ENCODE results near the gene GNL2. TPM values are rescaled to one million over a fixed set of nuclear protein-coding genes. Genes with fewer than 3 reads are reported as not detected.
"Not testable (repeated sequence)": the region's sequence is repeated elsewhere in the genome, so short reads cannot be mapped to it uniquely, and the experiment has no call there.

Gene GNL2
- total RNA-seq, 3 donors from 2014 or later, result 131 to 144 (median 137) TPM

DNA sequence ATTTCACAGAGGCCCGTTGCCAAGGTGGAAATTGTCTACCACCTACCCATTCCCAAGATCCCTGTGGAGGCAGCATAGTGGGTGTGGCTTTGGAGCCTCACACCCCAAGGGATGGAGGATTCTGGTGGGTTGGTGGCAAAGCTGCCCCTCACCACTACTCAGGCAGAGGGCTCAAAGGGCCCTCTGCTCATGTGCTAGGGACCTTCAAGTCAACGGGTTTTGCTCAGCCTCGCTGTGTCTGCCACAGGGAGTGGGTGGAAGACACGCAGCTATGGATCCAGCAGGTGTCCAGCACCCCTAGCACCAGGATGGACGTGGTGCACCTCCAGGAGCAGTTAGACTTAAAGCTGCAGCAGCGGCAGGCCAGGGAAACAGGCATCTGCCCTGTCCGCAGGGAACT is 36.7 kb downstream of the GNL2 start:
- ATAC-seq (no peak), DNase-seq (no peak)
- no peak overlapping the region for H3K4me3 Mint-ChIP-seq
- peaks cover under 1% of the 10 kb centered on the region for H3K4me1 Mint-ChIP-seq (ENCODE audit: low read depth)
- peaks cover 3% of the 10 kb centered on the region for H3K27me3 Mint-ChIP-seq (ENCODE audit: low read depth)
- H3K36me3 Mint-ChIP-seq (ENCODE audit: insufficient read depth), result peaks cover 3% of the 10 kb centered on the region
- no peaks in the 10 kb centered on the region for H3K9me3 Mint-ChIP-seq

DNA sequence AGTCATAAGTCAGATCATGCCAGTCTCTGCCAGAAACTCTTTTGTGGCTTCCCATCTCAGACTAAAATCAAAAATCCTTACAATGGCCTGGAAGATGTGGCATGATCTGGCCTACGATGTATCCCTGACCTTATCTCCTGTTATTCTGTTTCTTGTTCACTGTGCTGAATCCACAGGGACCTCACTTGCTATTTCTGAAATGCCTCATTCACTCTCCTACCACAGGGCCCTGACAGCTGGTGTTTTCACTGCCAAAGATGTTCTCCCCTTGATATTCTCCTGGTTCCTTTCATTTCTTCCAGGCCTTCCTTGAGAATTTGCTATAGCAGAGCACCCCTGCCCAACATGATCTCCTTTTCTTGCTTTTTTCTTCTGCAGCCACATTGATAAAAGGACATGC is 37.3 kb downstream of the GNL2 start:
- DNase-seq (no peak), ATAC-seq (no peak)
- peaks cover 3% of the 10 kb centered on the region for H3K36me3 Mint-ChIP-seq (ENCODE audit: insufficient read depth)
- peaks cover 3% of the 10 kb centered on the region for H3K27me3 Mint-ChIP-seq (ENCODE audit: low read depth)
- peaks cover 4% of the 10 kb centered on the region for H3K4me1 Mint-ChIP-seq (ENCODE audit: low read depth)
- H3K9me3 Mint-ChIP-seq, result no peaks in the 10 kb centered on the region
- H3K4me3 Mint-ChIP-seq, result no peak overlapping the region

DNA sequence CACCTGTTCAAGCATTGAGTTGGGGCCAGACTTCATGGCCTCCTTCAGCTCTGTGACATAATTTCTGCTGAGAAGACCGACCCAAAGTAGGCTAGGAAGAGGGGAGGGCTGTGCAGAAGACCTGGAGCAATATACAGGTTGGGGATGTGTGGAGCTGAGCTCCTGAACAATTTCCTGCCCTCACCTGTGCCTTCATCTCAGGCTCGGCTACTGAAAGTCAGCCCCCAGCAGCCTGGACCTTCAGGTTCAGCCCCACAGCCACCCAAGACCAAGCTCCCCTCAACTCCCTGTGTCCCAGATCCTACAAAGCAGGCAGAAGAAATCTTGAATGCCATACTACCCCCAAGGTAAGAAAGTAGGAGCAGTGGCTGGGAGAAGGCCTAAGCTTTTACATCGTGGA is 38.3 kb downstream of the GNL2 start:
- Mint-ChIP-seq H3K27me3 (ENCODE audit: low read depth) (peaks cover 3% of the 10 kb centered on the region), H3K4me1 (ENCODE audit: low read depth) (peaks cover 14% of the 10 kb centered on the region), H3K36me3 (ENCODE audit: insufficient read depth) (peaks cover 8% of the 10 kb centered on the region), H3K4me3 (no peak overlapping the region), H3K9me3 (no peaks in the 10 kb centered on the region)
- DNase-seq, result no peak
- ATAC-seq, result no peak

DNA sequence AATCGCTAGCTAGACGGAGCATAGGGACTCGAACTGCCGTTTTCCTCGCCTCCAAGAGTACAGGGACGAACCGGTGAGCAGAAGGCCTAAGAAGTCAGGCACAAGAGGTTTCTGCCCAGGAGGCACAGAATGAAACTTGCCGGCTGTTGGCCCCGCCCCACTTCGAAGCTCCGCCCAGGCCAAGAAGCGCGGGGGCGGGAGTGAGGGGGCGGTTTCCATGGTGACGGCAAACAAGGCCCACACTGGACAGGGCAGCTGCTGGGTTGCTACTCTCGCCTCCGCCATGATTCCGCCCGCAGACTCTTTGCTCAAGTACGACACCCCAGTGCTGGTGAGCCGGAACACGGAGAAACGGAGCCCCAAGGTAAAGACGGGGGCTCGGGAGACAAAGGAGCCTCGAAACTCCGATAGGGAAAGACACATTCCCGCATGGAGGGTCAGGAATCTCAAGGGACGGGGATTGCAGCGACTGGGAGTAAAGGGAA is 39.0 kb downstream of the GNL2 start, which contains the start of gene DNALI1:
Gene DNALI1, plus strand, starts transcription at position 229 of the 485 bp plus-strand sequence. Its CDS starts 55 bp downstream, at position 284.
- no peak within 1 kb of the TSS for H3K4me3 Mint-ChIP-seq

DNA sequence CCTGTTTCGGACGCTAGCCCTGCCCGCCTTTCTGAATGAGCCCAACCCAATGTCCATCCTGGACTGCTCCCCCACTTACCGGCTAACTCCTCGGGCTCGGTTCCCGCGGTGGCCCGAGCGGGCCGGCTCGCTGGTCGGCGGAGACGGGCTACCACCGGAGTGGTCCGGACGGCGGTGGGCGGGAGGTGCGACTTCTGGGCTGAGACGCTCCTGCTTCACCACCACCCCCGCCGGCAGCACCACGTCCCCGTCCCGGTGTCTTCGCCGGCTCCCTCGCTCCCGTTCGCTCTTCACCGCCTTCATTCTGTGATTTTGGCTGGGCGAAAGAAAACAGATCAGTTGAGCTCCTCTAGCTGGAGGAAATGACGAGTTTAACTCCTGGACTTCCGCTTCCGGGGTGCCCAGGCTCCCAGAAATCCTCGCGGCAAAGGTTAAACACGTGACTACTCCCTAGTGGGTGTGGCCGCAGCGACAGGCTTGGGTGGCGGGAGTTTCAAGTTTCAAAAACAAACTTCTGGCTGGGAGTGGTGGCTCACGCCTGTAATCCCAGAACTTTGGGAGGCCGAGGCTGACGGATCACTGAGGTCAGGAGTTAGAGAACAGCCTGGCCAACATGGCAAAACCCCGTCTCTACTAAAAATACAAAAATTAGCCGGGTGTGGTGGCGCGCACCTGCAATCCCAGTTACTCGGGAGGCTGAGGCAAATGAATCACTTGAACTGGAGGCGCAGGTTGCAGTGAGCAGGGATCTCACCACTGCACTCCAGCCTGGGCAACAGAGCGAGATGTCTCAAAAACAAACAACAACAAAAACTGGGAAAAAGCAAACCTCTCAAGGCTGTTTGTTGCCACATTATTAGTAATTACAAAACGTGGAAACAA is 41.6 kb downstream of the GNL2 start, which contains the start of gene SNIP1:
Gene SNIP1, minus strand, starts transcription at position 367 of the 882 bp plus-strand sequence. Its CDS starts 64 bp downstream, at position 303.
- peak within 1 kb of the TSS; percentile 96 for H3K4me3 Mint-ChIP-seq
- H3K27me3 Mint-ChIP-seq (ENCODE audit: low read depth), result peaks cover 3% of the 10 kb centered on the region
- peaks cover 22% of the 10 kb centered on the region for H3K36me3 Mint-ChIP-seq (ENCODE audit: insufficient read depth)
- ATAC-seq (peak; percentile 96), DNase-seq (peak; percentile 85)
- H3K4me1 Mint-ChIP-seq (ENCODE audit: low read depth), result peaks cover 38% of the 10 kb centered on the region
- no peaks in the 10 kb centered on the region for H3K9me3 Mint-ChIP-seq

More for the DNA sequence above, 39.0 kb downstream of the GNL2 start, which contains the start of gene DNALI1:
- peaks cover 20% of the 10 kb centered on the region for H3K4me1 Mint-ChIP-seq (ENCODE audit: low read depth)
- H3K9me3 Mint-ChIP-seq, result no peaks in the 10 kb centered on the region
- ATAC-seq (no peak), DNase-seq (no peak)
- peaks cover 3% of the 10 kb centered on the region for H3K27me3 Mint-ChIP-seq (ENCODE audit: low read depth)
- peaks cover 11% of the 10 kb centered on the region for H3K36me3 Mint-ChIP-seq (ENCODE audit: insufficient read depth)

DNA sequence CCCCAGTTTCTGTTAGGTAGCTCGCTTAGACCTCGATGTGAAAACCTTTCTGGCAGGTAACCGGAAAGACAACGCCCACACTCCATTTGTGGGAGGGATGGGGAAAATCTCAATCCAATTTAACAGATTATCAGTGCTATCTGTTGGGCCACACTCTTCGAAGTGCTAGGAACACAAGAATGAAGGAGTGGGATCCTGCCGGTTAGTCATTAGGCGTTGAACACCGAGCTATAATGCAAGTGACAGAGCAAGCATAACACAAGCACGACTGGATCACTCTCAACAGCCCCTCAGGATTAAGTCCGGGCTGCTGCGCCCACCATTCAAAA is 42.2 kb downstream of the GNL2 start:
- peaks cover 42% of the 10 kb centered on the region for H3K4me1 Mint-ChIP-seq (ENCODE audit: low read depth)
- no peaks in the 10 kb centered on the region for H3K9me3 Mint-ChIP-seq
- H3K4me3 Mint-ChIP-seq, result peak overlapping the region; percentile 96
- H3K27me3 Mint-ChIP-seq (ENCODE audit: low read depth), result peaks cover 3% of the 10 kb centered on the region
- ATAC-seq (peak; percentile 45 to 52), DNase-seq (no peak)
- peaks cover 27% of the 10 kb centered on the region for H3K36me3 Mint-ChIP-seq (ENCODE audit: insufficient read depth)

DNA sequence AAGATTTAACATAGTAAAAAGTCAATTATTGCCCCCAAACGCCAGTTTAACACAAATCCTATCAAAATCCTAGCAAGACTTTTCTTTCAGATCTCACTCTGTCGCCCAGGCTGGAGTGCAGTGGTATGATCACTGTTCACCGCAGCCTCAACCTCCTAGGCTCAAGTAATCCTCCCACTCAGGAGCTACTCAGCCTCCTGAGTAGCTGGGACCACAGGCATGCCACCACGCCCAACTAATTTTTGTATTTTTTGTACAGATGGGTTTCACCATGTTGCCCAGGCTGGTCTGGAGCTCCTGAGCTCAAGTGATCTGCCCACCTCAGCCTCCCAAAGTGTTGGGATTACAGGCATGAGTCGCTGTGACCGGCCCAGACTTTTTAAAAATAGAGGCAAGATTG is 46.4 kb downstream of the GNL2 start:
- ATAC-seq (no peak), DNase-seq (no peak)
- H3K4me1 Mint-ChIP-seq (ENCODE audit: low read depth), result peaks cover 45% of the 10 kb centered on the region
- no peaks in the 10 kb centered on the region for H3K9me3 Mint-ChIP-seq
- no peak overlapping the region for H3K4me3 Mint-ChIP-seq
- H3K27me3 Mint-ChIP-seq (ENCODE audit: low read depth), result no peaks in the 10 kb centered on the region
- peaks cover 44% of the 10 kb centered on the region for H3K36me3 Mint-ChIP-seq (ENCODE audit: insufficient read depth)

DNA sequence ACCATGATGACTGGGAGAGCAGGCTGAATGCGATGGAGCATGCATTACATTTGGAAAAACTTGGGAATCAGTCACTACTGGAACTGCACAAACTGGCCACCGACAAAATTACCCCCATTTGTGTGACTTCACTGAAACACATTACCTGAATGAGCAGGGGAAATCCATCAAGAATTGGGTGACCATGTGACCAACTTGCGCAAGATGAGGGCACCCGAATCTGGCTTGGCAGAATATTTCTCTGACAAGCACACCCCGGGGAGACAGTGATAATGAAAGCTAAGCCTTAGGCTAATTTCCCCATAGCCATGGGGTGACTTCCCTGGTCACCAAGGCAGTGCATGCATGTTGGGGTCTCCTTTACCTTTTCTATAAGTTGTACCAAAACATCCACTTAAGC is 50.7 kb downstream of the GNL2 start:
- Mint-ChIP-seq H3K36me3 (ENCODE audit: insufficient read depth) (peaks cover 35% of the 10 kb centered on the region), H3K4me3 (no peak overlapping the region), H3K9me3 (no peaks in the 10 kb centered on the region), H3K4me1 (ENCODE audit: low read depth) (peaks cover 13% of the 10 kb centered on the region), H3K27me3 (ENCODE audit: low read depth) (no peaks in the 10 kb centered on the region)
- no peak for DNase-seq
- ATAC-seq, result no peak

DNA sequence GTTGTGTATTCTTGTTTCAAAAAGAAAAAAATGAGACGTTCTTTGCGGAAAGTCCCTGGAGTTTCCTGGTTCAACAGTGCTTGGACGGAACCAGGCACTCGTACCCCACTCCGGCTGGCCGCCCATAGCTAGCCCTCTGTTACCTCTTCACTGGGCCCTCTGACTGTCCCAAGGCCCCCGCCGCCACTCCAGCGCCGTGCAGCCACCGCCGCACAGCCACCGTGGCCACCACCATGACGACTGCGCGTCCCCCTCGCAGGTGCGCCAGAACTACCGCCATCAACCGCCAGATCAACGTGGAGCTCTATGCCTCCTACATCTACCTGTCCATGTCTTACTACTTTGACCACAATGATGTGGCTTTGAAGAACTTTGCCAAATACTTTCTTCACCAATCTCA is 51.2 kb downstream of the GNL2 start:
- peaks cover 8% of the 10 kb centered on the region for H3K4me1 Mint-ChIP-seq (ENCODE audit: low read depth)
- ATAC-seq (no peak), DNase-seq (no peak)
- H3K27me3 Mint-ChIP-seq (ENCODE audit: low read depth), result no peaks in the 10 kb centered on the region
- no peaks in the 10 kb centered on the region for H3K9me3 Mint-ChIP-seq
- no peak overlapping the region for H3K4me3 Mint-ChIP-seq
- peaks cover 31% of the 10 kb centered on the region for H3K36me3 Mint-ChIP-seq (ENCODE audit: insufficient read depth)

DNA sequence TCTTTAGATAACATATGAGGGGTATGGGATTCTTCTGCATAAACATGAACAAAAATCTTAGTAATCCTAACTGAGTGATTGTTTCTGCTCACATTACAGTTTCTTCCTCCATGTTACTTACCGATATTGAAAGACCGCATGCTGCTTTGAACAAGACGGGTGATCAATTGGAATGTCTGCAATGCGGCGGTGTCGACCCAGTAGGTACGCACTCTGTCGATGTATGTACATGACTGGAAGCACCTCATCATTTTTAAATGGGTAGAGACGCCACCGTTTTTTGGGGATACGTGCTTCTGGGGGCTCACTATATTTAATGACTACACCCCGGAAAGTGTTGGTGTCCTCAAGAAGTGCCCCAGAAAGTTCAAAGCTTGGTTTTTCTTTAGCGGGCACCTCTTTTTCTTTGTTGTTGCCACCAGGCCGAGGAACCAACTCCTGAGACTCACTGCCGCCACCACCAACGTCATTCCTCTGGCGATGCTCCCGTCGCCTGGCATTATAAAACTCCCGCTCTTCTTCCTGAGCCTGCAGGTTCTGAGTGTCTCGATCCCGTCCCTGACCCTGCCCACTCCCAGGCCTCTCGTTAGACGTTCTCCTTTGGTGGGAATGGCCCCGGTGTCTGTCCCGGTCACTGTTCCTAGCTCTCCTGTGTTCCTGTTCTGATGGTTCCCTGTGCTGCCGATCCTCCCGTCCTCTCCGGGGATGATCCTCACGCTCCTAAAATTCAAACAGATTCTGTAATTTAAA is 55.5 kb downstream of the GNL2 start:
- Mint-ChIP-seq H3K4me1 (ENCODE audit: low read depth) (peaks cover 6% of the 10 kb centered on the region), H3K27me3 (ENCODE audit: low read depth) (no peaks in the 10 kb centered on the region), H3K36me3 (ENCODE audit: insufficient read depth) (peaks cover 41% of the 10 kb centered on the region), H3K9me3 (no peaks in the 10 kb centered on the region), H3K4me3 (no peak overlapping the region)
- no peak for ATAC-seq
- DNase-seq, result no peak

DNA sequence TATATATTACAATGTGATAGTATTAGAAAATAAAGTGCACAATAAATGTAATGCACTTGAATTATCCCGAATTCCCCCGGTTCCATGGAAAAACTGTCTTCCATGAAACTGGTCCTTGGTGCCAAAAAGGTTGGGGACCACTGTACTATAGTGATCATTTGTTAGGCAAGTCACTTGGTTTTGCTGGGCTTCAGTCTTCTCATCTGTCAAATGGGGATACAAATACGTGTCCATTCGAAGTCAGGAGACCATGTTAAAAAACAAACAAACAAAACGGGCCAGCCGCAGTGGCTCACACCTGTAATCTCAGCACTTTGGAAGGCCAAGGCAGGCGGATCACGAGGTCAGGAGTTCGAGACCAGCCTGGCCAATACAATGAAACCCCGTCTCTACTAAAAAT is 56.6 kb downstream of the GNL2 start:
- not testable (repeated sequence) for ATAC-seq; H3K9me3 Mint-ChIP-seq; H3K4me1 Mint-ChIP-seq (ENCODE audit: low read depth); DNase-seq; H3K4me3 Mint-ChIP-seq; H3K27me3 Mint-ChIP-seq (ENCODE audit: low read depth)
- peaks cover 35% of the 10 kb centered on the region for H3K36me3 Mint-ChIP-seq (ENCODE audit: insufficient read depth)

DNA sequence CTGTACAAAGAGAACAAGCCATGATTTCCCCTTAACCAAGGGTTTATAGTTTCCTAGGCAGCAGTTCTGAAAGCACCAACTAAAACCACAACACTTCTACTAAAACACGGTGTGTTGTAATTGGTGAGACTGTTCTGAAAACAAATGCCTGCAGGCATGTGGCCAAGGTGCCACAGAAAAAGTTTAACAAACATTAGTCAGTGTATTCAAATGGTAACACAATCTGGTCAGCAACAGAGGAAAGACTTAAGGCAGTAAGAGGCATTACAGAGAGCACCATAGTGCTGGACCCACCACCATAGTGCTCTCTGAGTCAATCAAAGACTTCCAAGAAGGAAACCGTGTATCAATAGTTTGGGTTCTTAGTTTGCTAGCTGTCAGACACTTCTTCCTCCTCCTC is 58.4 kb downstream of the GNL2 start:
- peaks cover 35% of the 10 kb centered on the region for H3K36me3 Mint-ChIP-seq (ENCODE audit: insufficient read depth)
- no peak for ATAC-seq
- no peak for DNase-seq
- no peak overlapping the region for H3K4me3 Mint-ChIP-seq
- H3K27me3 Mint-ChIP-seq (ENCODE audit: low read depth), result no peaks in the 10 kb centered on the region
- H3K9me3 Mint-ChIP-seq, result no peaks in the 10 kb centered on the region
- peaks cover 10% of the 10 kb centered on the region for H3K4me1 Mint-ChIP-seq (ENCODE audit: low read depth)

DNA sequence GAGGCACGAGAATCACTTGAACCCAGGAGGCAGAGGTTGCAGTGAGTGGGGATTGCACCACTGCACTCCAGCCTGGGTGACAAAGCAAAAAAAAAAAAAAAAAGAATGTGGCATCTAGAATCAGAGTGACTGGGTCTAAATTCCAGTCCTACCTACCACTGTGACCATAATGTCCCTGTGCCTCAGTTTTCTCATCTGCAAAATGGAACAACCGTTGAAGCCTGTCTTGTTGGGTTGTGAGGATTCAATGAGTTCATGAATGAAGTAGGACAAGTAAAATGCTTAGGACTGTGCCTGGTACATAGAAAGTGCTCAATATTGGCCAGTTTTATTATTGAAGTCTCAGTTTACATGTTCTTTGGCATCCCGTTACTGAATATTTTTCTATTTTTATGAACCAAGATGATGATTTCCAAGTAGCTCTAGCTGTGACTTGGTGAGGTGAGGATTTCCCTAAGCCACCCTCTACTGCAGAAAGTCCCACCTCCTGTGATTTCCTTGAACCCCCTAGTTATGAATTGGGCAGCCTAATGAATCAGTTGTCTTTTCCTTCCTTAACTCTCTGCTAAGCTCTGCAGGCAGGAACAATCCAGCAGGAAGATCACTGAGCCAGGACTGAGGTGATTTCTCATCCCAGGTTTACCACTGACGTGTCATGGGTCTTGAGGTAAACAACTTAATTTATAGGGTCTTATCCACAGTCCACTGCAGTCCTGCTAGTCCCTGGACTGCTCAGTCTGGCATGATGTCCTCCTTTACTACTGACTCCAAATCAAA is 62.2 kb downstream of the GNL2 start:
- H3K36me3 Mint-ChIP-seq (ENCODE audit: insufficient read depth), result peaks cover 25% of the 10 kb centered on the region
- DNase-seq (no peak), ATAC-seq (no peak)
- H3K9me3 Mint-ChIP-seq, result no peaks in the 10 kb centered on the region
- H3K27me3 Mint-ChIP-seq (ENCODE audit: low read depth), result no peaks in the 10 kb centered on the region
- peaks cover 10% of the 10 kb centered on the region for H3K4me1 Mint-ChIP-seq (ENCODE audit: low read depth)
- no peak overlapping the region for H3K4me3 Mint-ChIP-seq

All from activated T-cell treated with anti-CD3 and anti-CD28 coated beads, Interleukin-2, amount 50 U/mL, for 4 hours (primary cell).